ENCODE results near the gene DDX18. TPM values are rescaled to one million over a fixed set of nuclear protein-coding genes. Genes with fewer than 3 reads are reported as not detected.

Gene DDX18
- total RNA-seq, 1 donor from 2014 or later = 75.7 TPM

GRCh38 chr2:117850015-117850414 is 35.5 kb downstream of the DDX18 start:
- H3K27me3 Mint-ChIP-seq (ENCODE audit: unreplicated experiment) = peaks cover 2% of the 10 kb centered on the region
- H3K4me3 Mint-ChIP-seq (ENCODE audit: unreplicated experiment) = no peak overlapping the region
- no peak for TF ChIP-seq CTCF (IDR thresholded peaks at IDR 0.05; ENCODE audit: partially characterized antibody, unreplicated experiment)
- H3K27ac Mint-ChIP-seq (ENCODE audit: unreplicated experiment) = no peak overlapping the region
- DNase-seq = no peak
- peaks cover 6% of the 10 kb centered on the region for H3K9me3 Mint-ChIP-seq (ENCODE audit: unreplicated experiment)
- peaks cover 3% of the 10 kb centered on the region for H3K4me1 Mint-ChIP-seq (ENCODE audit: low read depth, unreplicated experiment)
- H3K36me3 Mint-ChIP-seq (ENCODE audit: unreplicated experiment) = peaks cover 14% of the 10 kb centered on the region

- no peak for DNase-seq
- no peak for TF ChIP-seq CTCF (IDR thresholded peaks at IDR 0.05; ENCODE audit: partially characterized antibody, unreplicated experiment)
- H3K27ac Mint-ChIP-seq (ENCODE audit: unreplicated experiment) = no peak overlapping the region
- peaks cover 2% of the 10 kb centered on the region for H3K27me3 Mint-ChIP-seq (ENCODE audit: unreplicated experiment)
- H3K4me3 Mint-ChIP-seq (ENCODE audit: unreplicated experiment) = no peak overlapping the region
- H3K9me3 Mint-ChIP-seq (ENCODE audit: unreplicated experiment) = peaks cover 6% of the 10 kb centered on the region
- peaks cover 3% of the 10 kb centered on the region for H3K4me1 Mint-ChIP-seq (ENCODE audit: low read depth, unreplicated experiment)
- peaks cover 14% of the 10 kb centered on the region for H3K36me3 Mint-ChIP-seq (ENCODE audit: unreplicated experiment)
These were observed 36.0 kb downstream of the DDX18 start for GRCh38 chr2:117850461-117850860.

- Mint-ChIP-seq H3K9me3 (ENCODE audit: unreplicated experiment) (peaks cover 6% of the 10 kb centered on the region), H3K27ac (ENCODE audit: unreplicated experiment) (no peak overlapping the region), H3K4me3 (ENCODE audit: unreplicated experiment) (no peak overlapping the region), H3K27me3 (ENCODE audit: unreplicated experiment) (peaks cover 2% of the 10 kb centered on the region), H3K4me1 (ENCODE audit: low read depth, unreplicated experiment) (peaks cover 3% of the 10 kb centered on the region), H3K36me3 (ENCODE audit: unreplicated experiment) (peaks cover 13% of the 10 kb centered on the region)
- DNase-seq = no peak
- no peak for TF ChIP-seq CTCF (IDR thresholded peaks at IDR 0.05; ENCODE audit: partially characterized antibody, unreplicated experiment)
These were observed 37.5 kb downstream of the DDX18 start for GRCh38 chr2:117851969-117852368.

- H3K27me3 Mint-ChIP-seq (ENCODE audit: unreplicated experiment) = peaks cover 5% of the 10 kb centered on the region
- peaks cover 5% of the 10 kb centered on the region for H3K9me3 Mint-ChIP-seq (ENCODE audit: unreplicated experiment)
- H3K4me1 Mint-ChIP-seq (ENCODE audit: low read depth, unreplicated experiment) = peaks cover 3% of the 10 kb centered on the region
- H3K27ac Mint-ChIP-seq (ENCODE audit: unreplicated experiment) = no peak overlapping the region
- no peaks in the 10 kb centered on the region for H3K36me3 Mint-ChIP-seq (ENCODE audit: unreplicated experiment)
- no peak for DNase-seq
- no peak overlapping the region for H3K4me3 Mint-ChIP-seq (ENCODE audit: unreplicated experiment)
- TF ChIP-seq CTCF (IDR thresholded peaks at IDR 0.05; ENCODE audit: partially characterized antibody, unreplicated experiment) = no peak
These were observed 38.8 kb downstream of the DDX18 start for GRCh38 chr2:117853316-117853715.

- no peak for TF ChIP-seq CTCF (IDR thresholded peaks at IDR 0.05; ENCODE audit: partially characterized antibody, unreplicated experiment)
- H3K4me3 Mint-ChIP-seq (ENCODE audit: unreplicated experiment) = no peak overlapping the region
- no peak overlapping the region for H3K27ac Mint-ChIP-seq (ENCODE audit: unreplicated experiment)
- H3K27me3 Mint-ChIP-seq (ENCODE audit: unreplicated experiment) = peaks cover 5% of the 10 kb centered on the region
- peaks cover 5% of the 10 kb centered on the region for H3K9me3 Mint-ChIP-seq (ENCODE audit: unreplicated experiment)
- no peaks in the 10 kb centered on the region for H3K36me3 Mint-ChIP-seq (ENCODE audit: unreplicated experiment)
- DNase-seq = no peak
- H3K4me1 Mint-ChIP-seq (ENCODE audit: low read depth, unreplicated experiment) = peaks cover 3% of the 10 kb centered on the region
These were observed 39.4 kb downstream of the DDX18 start for GRCh38 chr2:117853873-117854272.

Measured in glutamatergic neuron (in vitro differentiated cells).